ENCODE measurements around the gene CCRL2. TPM values are rescaled to one million over a fixed set of nuclear protein-coding genes. Genes with fewer than 3 reads are reported as not detected.
A peak's percentile ranks its signal among the peaks of the same experiment; 100 is the strongest.

Gene CCRL2
- total RNA-seq, 4 donors from 2014 or later: 0.88 to 3.2 (median 1.7) TPM

- DNase-seq: peak in 1 of 2 donors; percentile 42
- intact Hi-C loops (cut with DNase I; ENCODE audit: low total_unique reads): no loop called here
- Histone ChIP-seq H3K9me3 (no peaks in the 10 kb centered on the region), H3K27me3 (no peaks in the 10 kb centered on the region), H3K4me3 (no peak overlapping the region), H3K4me1 (no peaks in the 10 kb centered on the region), H3K27ac (no peak overlapping the region), H3K36me3 (no peaks in the 10 kb centered on the region)
- TF ChIP-seq CTCF (IDR thresholded peaks at IDR 0.05): peak; percentile 38 to 64 (median 44)
- no peak for TF ChIP-seq POLR2A (IDR thresholded peaks at IDR 0.05)
These were observed 35.8 kb downstream of the CCRL2 start for GRCh38 chr3:46442576-46443530.

- TF ChIP-seq CTCF (IDR thresholded peaks at IDR 0.05): no peak
- TF ChIP-seq POLR2A (IDR thresholded peaks at IDR 0.05): no peak
- intact Hi-C loops (cut with DNase I; ENCODE audit: low total_unique reads): no loop called here
- Histone ChIP-seq H3K27me3 (no peaks in the 10 kb centered on the region), H3K4me1 (no peaks in the 10 kb centered on the region), H3K9me3 (no peaks in the 10 kb centered on the region), H3K27ac (no peak overlapping the region), H3K36me3 (no peaks in the 10 kb centered on the region), H3K4me3 (no peak overlapping the region)
- DNase-seq: no peak
These were observed 40.3 kb downstream of the CCRL2 start for GRCh38 chr3:46447228-46447985.

- no peak overlapping the region for H3K4me3 ChIP-seq
- TF ChIP-seq POLR2A (IDR thresholded peaks at IDR 0.05) (no peak), CTCF (IDR thresholded peaks at IDR 0.05) (no peak)
- no peak for DNase-seq
- intact Hi-C loops (cut with DNase I; ENCODE audit: low total_unique reads): no loop called here
- no peaks in the 10 kb centered on the region for H3K9me3 ChIP-seq
- no peaks in the 10 kb centered on the region for H3K27me3 ChIP-seq
- H3K36me3 ChIP-seq: no peaks in the 10 kb centered on the region
- no peak overlapping the region for H3K27ac ChIP-seq
- no peaks in the 10 kb centered on the region for H3K4me1 ChIP-seq
These were observed 41.7 kb downstream of the CCRL2 start for GRCh38 chr3:46448721-46449120.

- Histone ChIP-seq H3K4me1 (no peaks in the 10 kb centered on the region), H3K27ac (no peak overlapping the region), H3K36me3 (no peaks in the 10 kb centered on the region), H3K27me3 (no peaks in the 10 kb centered on the region), H3K4me3 (no peak overlapping the region), H3K9me3 (no peaks in the 10 kb centered on the region)
- no peak for DNase-seq
- intact Hi-C loops (cut with DNase I; ENCODE audit: low total_unique reads): no loop called here
- no peak for TF ChIP-seq CTCF (IDR thresholded peaks at IDR 0.05)
These were observed 42.9 kb downstream of the CCRL2 start for GRCh38 chr3:46449755-46450552.

All from uterus (tissue), 4 donors.